Thyroid gland (tissue), 4 donors: ENCODE measurements around the gene CAPZA1.

ENCODE experiments used
- POLR2A ChIP-seq, 2 donors: fragments of 450-650 bp; IDR thresholded peaks; one replicate each; pipeline ENCODE4 v1.6.1; 2017; ENCODE audit warnings: antibody characterized with exemption in 2 of 2, mild to moderate bottlenecking in 2 of 2, moderate library complexity in 1 of 2
- TF ChIP-seq, protein P1 (sequence below), 6 experiments: fragments of 200-600 bp in 3 of 6; fragments of 450-650 bp in 3 of 6; sonication (generic) in 3 of 6; IDR thresholded peaks; one replicate each; pipeline ENCODE4 v1.5.1; 2016 to 2019; ENCODE audit warnings: antibody characterized with exemption in 6 of 6, mild to moderate bottlenecking in 2 of 6, inconsistent platforms in 1 of 6, moderate library complexity in 1 of 6

DNA sequence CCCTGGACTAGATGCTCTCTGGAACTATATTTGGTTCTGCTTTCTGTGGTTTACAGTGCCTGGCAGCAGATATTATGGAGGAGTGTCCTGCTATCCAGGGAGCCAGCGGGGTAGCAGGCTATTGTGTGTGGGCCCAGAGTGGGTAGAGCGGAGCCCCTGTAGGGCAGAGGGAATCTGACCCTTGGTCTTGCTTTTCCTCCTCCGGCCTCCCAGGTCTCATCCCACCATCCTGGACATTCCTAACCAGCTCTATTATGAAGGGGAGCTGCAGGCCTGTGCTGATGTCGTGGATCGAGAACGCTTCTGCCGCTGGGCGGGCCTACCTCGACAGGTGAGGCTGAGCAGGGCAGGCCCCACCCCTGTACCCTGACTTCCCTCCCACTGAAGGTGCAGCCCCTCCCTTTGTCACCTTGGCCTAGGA, 78.2 kb downstream of the CAPZA1 start:
- TF ChIP-seq, protein P1, sequence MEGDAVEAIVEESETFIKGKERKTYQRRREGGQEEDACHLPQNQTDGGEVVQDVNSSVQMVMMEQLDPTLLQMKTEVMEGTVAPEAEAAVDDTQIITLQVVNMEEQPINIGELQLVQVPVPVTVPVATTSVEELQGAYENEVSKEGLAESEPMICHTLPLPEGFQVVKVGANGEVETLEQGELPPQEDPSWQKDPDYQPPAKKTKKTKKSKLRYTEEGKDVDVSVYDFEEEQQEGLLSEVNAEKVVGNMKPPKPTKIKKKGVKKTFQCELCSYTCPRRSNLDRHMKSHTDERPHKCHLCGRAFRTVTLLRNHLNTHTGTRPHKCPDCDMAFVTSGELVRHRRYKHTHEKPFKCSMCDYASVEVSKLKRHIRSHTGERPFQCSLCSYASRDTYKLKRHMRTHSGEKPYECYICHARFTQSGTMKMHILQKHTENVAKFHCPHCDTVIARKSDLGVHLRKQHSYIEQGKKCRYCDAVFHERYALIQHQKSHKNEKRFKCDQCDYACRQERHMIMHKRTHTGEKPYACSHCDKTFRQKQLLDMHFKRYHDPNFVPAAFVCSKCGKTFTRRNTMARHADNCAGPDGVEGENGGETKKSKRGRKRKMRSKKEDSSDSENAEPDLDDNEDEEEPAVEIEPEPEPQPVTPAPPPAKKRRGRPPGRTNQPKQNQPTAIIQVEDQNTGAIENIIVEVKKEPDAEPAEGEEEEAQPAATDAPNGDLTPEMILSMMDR (IDR thresholded peaks at IDR 0.05): no peak
- TF ChIP-seq POLR2A (IDR thresholded peaks at IDR 0.05): no peak
